Measurements from ENCODE around the gene SORCS2. TPM values are rescaled to one million over a fixed set of nuclear protein-coding genes. Genes with fewer than 3 reads are reported as not detected.
A peak's percentile ranks its signal among the peaks of the same experiment; 100 is the strongest.

Gene SORCS2
- total RNA-seq, 2 donors from 2014 or later, result not detected

DNA sequence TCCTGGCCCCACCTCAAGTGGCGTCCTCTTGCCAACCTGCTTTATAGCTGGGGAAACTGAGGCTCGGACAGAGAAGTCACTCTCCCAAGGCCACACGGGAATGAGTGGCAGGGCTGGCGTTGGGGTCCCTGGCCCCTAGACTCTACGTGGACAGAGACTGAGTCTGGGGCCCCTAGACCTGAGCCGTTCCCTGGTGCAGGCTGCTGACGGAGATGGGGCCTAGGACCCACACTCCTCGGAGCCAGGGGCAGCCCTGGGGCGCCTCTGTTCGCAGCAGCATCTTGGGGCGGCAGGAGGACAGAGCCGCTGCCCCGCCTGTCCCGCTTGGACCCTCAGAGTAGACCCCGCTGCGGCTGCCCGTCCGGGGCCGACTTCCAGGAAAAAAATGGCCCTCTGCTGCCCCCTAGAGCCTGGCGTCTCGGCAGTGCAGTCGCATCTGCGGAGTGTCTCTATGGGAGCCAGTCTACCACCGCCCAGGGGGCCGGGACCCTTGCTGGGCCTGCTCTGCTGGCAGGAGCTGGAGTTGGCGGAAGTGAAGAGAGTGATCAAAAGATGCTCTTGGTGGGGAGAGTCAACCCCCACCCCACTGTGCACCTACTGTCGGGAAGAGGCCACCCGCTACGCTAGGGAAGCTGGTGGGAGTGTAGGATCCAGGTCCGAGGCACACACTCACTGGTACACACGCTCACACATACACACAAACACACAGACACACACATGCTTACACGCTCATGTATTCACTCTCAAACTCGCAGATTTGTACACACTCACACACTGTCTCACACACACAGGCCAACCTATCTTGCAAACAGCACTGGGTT is 527.2 kb downstream of the SORCS2 start:
- Mint-ChIP-seq H3K27me3 (peaks cover 38% of the 10 kb centered on the region), H3K4me3 (no peak overlapping the region), H3K4me1 (peaks cover 2% of the 10 kb centered on the region), H3K27ac (no peak overlapping the region), H3K36me3 (ENCODE audit: low read depth) (peaks cover 3% of the 10 kb centered on the region)
- peak; percentile 69 for ATAC-seq
- peak; percentile 26 to 52 (median 40) for DNase-seq
- no peaks in the 10 kb centered on the region for H3K9me3 ChIP-seq (ENCODE audit: control insufficient read depth, low read length, poor library complexity, severe bottlenecking)

DNA sequence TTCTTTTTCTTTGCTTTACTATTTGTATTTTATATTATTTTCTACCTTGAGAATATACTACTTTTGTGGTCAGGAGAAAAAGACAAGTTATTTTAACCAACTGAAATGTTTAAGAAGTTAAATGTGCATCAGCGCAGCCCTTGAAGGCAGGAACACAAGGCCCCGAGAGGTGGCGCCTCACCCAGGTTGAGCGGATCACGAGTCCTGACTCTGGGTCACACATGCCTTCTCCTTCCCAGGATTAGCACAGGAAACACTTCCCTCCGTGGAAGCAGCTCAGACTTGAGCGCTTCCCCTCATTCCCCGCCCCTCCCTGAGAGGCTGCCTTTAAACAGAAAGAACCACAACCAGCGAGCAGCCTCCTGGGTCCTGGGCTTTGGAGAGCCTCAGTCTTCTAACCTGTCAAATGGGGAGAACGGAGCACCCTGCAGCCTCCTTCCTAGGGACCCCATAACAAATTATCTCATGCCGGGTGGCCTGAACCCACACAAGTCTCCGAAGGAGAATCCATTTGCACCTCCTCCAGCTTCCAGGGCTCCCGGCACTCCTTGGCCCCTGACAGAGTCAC is 529.7 kb downstream of the SORCS2 start:
- H3K9me3 ChIP-seq (ENCODE audit: control insufficient read depth, low read length, poor library complexity, severe bottlenecking), result no peaks in the 10 kb centered on the region
- Mint-ChIP-seq H3K27me3 (peaks cover 37% of the 10 kb centered on the region), H3K4me1 (peaks cover 2% of the 10 kb centered on the region), H3K36me3 (ENCODE audit: low read depth) (no peaks in the 10 kb centered on the region), H3K27ac (no peak overlapping the region), H3K4me3 (no peak overlapping the region)
- DNase-seq (no peak), ATAC-seq (no peak)

DNA sequence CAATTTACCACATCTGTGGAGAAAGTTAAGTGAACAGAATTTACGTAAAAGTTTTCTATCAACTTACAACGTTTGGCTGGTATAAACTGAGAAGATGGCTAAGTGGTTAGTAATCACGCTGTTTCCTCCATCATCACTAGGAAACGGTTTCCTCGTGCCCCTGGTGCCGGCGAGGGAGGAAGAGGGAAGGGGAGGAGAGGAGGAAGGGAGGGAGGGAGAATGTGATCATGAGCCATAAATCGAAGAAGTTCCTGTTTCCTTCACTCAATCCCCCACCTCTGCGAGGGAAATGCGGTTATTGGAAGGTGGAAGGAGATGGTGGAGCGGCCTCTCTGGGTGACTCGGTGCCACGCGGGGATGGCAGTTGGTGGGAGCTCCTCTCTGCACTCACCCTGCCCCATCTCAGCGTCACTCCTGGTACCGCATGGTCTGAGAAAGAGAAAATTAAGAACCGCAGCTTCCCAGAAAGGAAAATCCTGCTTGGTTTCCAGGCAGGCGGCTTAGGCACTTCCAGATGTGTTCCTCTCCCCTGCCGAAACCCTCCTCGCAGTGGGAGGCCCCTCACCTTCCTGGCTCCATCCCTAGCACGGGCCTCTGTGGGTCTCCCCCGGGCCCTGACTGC is 530.5 kb downstream of the SORCS2 start:
- no peak overlapping the region for H3K27ac Mint-ChIP-seq
- no peak overlapping the region for H3K4me3 Mint-ChIP-seq
- ATAC-seq, result no peak
- peaks cover 2% of the 10 kb centered on the region for H3K4me1 Mint-ChIP-seq
- peaks cover 29% of the 10 kb centered on the region for H3K27me3 Mint-ChIP-seq
- H3K36me3 Mint-ChIP-seq (ENCODE audit: low read depth), result no peaks in the 10 kb centered on the region
- no peaks in the 10 kb centered on the region for H3K9me3 ChIP-seq (ENCODE audit: control insufficient read depth, low read length, poor library complexity, severe bottlenecking)
- DNase-seq, result no peak

DNA sequence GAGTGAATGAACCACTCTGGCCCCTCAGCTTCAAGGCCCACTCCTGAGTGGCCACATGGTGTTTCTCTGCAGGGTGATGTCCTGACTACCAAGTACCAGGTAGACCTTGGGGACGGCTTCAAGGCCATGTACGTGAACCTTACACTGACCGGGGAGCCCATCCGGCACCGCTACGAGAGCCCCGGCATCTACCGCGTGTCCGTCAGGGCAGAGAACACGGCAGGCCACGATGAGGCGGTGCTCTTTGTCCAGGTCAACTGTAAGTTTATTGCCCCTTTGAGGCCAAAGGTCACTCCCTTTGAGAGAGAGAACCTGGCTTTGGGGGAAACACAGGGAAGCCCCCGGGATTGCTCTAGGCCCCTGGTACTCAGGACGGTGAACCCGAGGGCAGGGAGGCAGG is 531.3 kb downstream of the SORCS2 start:
- peaks cover 30% of the 10 kb centered on the region for H3K27me3 Mint-ChIP-seq
- ATAC-seq, result no peak
- H3K27ac Mint-ChIP-seq, result no peak overlapping the region
- no peaks in the 10 kb centered on the region for H3K36me3 Mint-ChIP-seq (ENCODE audit: low read depth)
- no peaks in the 10 kb centered on the region for H3K9me3 ChIP-seq (ENCODE audit: control insufficient read depth, low read length, poor library complexity, severe bottlenecking)
- H3K4me3 Mint-ChIP-seq, result no peak overlapping the region
- DNase-seq, result no peak
- peaks cover 2% of the 10 kb centered on the region for H3K4me1 Mint-ChIP-seq

DNA sequence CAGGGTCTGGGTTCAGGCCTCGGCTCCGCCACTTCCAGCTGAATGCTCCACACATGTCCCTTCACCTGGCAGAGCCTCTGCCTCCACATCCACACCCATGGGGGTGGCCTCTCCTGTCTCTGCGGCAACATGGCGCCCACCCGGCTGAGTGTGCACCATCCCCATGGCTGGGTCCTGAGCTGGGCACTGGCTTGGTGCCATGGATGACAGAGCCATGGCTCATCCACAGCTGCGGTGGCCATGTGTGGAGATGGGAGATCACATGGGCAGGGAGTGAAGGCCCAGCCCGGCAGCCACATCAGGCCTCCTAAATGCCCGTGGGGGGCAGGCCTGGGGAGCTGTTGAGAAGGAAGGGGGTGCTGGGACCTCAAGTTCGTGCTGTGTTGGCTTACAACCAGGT is 533.6 kb downstream of the SORCS2 start:
- H3K36me3 Mint-ChIP-seq (ENCODE audit: low read depth), result no peaks in the 10 kb centered on the region
- H3K4me1 Mint-ChIP-seq, result peaks cover 2% of the 10 kb centered on the region
- H3K4me3 Mint-ChIP-seq, result peak overlapping the region; percentile 25
- no peak overlapping the region for H3K27ac Mint-ChIP-seq
- ATAC-seq (no peak), DNase-seq (no peak)
- peaks cover 13% of the 10 kb centered on the region for H3K27me3 Mint-ChIP-seq
- H3K9me3 ChIP-seq (ENCODE audit: control insufficient read depth, low read length, poor library complexity, severe bottlenecking), result no peaks in the 10 kb centered on the region

DNA sequence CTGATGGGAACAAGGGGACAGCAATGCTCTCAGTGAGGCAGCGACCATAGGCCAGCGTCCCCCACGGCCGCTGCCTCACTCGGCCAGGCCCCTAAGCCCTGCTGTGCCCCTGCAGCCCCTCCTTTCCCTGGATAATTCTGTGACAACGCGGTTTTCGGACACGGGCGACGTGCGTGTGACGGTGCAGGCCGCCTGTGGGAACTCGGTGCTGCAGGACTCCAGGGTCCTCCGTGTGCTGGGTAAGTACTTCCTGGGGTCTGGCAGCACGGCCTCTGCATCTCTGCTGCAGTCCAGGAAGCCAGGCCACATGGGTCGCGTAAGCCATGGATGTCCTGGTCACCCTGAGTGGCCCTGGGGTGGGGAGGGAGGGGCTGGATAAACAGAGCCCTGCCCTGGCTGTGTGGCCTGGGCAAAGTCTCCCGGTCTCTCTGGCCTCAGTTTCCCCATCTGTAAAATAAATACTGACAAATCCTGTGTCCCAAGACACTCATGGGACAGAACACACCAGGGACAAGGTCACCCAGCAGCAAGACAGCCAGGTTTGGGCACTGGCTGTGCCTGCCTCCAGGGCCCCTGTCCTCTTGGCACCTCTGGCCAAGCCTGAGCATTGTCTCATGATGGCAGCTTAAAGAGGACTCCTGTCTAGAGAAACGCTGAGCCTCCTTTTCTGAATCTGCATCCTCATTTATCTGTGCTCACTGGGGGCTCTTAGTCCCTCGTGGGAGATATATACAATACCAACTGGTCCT is 534.5 kb downstream of the SORCS2 start:
- H3K36me3 Mint-ChIP-seq (ENCODE audit: low read depth), result no peaks in the 10 kb centered on the region
- no peaks in the 10 kb centered on the region for H3K9me3 ChIP-seq (ENCODE audit: control insufficient read depth, low read length, poor library complexity, severe bottlenecking)
- peaks cover 13% of the 10 kb centered on the region for H3K27me3 Mint-ChIP-seq
- ATAC-seq, result no peak
- no peak for DNase-seq
- peaks cover 2% of the 10 kb centered on the region for H3K4me1 Mint-ChIP-seq
- no peak overlapping the region for H3K27ac Mint-ChIP-seq
- H3K4me3 Mint-ChIP-seq, result no peak overlapping the region

DNA sequence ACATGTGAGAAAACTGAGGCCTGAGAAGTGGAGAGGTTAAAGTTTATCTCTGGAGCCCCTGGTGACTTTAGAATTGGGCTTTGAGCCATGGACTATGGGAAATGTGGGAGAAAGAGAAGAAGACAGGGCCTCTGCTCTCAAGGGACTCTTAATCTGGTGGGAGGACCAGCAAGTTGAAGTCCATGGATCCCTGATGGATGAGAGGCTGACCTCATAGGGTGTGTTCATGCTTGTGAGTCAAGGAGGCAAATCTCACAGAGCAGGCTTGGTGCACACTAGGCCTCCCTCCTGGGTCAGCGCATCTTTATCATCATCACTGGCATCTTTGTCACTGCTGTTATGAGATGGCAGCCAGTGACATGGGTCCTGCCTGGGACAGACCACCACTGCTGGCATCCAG is 535.4 kb downstream of the SORCS2 start:
- peaks cover 4% of the 10 kb centered on the region for H3K4me1 Mint-ChIP-seq
- H3K9me3 ChIP-seq (ENCODE audit: control insufficient read depth, low read length, poor library complexity, severe bottlenecking), result no peaks in the 10 kb centered on the region
- H3K27ac Mint-ChIP-seq, result no peak overlapping the region
- H3K36me3 Mint-ChIP-seq (ENCODE audit: low read depth), result no peaks in the 10 kb centered on the region
- no peak for DNase-seq
- no peak overlapping the region for H3K4me3 Mint-ChIP-seq
- no peak for ATAC-seq
- peaks cover 4% of the 10 kb centered on the region for H3K27me3 Mint-ChIP-seq

DNA sequence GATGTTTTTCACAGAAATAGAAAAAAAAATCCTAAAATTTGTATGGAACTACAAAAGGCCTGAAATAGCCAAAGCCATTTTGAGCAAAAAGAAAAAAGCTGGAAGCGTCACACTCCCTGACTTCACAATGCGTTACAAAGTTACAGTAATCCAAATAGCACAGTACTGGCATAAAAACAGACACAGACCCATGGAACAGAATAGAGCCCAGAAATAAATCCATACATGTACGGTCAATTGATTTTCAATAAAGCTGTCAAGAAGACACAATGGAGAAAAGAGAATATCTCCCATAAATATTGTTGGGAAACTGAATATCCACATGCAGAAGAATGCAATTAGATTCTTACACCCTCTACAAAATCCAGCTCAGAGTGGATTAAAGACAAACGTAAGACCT is 539.1 kb downstream of the SORCS2 start:
- no peak overlapping the region for H3K4me3 Mint-ChIP-seq
- H3K4me1 Mint-ChIP-seq, result peaks cover 4% of the 10 kb centered on the region
- no peak for DNase-seq
- H3K27me3 Mint-ChIP-seq, result peaks cover 4% of the 10 kb centered on the region
- H3K27ac Mint-ChIP-seq, result no peak overlapping the region
- ATAC-seq, result no peak
- no peaks in the 10 kb centered on the region for H3K9me3 ChIP-seq (ENCODE audit: control insufficient read depth, low read length, poor library complexity, severe bottlenecking)
- no peaks in the 10 kb centered on the region for H3K36me3 Mint-ChIP-seq (ENCODE audit: low read depth)

DNA sequence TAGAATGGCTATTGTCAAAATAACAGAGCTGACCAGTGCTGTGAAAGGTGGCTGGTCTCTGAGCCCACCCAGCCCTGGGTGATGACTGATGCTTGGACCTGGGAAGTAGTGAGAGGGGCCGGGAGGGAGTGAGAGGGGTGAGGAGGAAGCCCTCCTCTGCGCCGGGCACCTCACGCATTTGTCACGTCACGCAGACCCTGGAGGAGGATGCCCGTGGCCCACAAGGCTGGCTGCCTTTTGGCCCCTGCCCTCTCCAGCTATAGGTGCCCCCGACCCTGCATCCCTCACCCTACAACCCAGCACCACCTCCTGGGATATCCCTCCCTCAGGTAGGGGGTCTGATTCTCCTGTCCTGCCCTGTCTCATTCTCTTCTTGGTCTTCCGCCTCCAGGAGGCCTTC is 539.9 kb downstream of the SORCS2 start:
- no peak overlapping the region for H3K4me3 Mint-ChIP-seq
- H3K27me3 Mint-ChIP-seq, result peaks cover 4% of the 10 kb centered on the region
- H3K27ac Mint-ChIP-seq, result no peak overlapping the region
- H3K4me1 Mint-ChIP-seq, result peaks cover 4% of the 10 kb centered on the region
- no peak for ATAC-seq
- no peaks in the 10 kb centered on the region for H3K9me3 ChIP-seq (ENCODE audit: control insufficient read depth, low read length, poor library complexity, severe bottlenecking)
- no peaks in the 10 kb centered on the region for H3K36me3 Mint-ChIP-seq (ENCODE audit: low read depth)
- no peak for DNase-seq

DNA sequence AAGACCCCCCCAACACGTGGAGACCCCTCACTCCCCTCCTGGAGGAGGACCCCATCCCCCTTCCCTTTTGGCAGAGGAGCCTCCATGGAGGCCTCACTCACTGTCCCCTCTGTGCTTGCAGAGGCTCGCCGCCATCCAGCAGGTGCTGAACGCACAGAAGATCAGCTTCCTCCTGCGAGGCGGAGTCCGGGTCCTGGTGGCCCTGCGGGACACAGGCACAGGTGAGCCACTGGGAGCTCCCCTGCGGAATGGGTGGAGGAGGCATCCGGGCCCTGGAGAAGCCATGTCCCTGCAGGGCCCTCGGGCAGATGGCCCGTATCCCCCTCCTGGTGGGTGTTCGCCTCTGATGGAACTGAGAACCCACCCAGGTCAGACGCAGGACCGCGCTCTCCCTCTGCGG is 540.9 kb downstream of the SORCS2 start:
- ATAC-seq (no peak), DNase-seq (no peak)
- H3K27ac Mint-ChIP-seq, result no peak overlapping the region
- peaks cover 4% of the 10 kb centered on the region for H3K4me1 Mint-ChIP-seq
- H3K9me3 ChIP-seq (ENCODE audit: control insufficient read depth, low read length, poor library complexity, severe bottlenecking), result no peaks in the 10 kb centered on the region
- H3K4me3 Mint-ChIP-seq, result no peak overlapping the region
- peaks cover 3% of the 10 kb centered on the region for H3K27me3 Mint-ChIP-seq
- H3K36me3 Mint-ChIP-seq (ENCODE audit: low read depth), result no peaks in the 10 kb centered on the region

DNA sequence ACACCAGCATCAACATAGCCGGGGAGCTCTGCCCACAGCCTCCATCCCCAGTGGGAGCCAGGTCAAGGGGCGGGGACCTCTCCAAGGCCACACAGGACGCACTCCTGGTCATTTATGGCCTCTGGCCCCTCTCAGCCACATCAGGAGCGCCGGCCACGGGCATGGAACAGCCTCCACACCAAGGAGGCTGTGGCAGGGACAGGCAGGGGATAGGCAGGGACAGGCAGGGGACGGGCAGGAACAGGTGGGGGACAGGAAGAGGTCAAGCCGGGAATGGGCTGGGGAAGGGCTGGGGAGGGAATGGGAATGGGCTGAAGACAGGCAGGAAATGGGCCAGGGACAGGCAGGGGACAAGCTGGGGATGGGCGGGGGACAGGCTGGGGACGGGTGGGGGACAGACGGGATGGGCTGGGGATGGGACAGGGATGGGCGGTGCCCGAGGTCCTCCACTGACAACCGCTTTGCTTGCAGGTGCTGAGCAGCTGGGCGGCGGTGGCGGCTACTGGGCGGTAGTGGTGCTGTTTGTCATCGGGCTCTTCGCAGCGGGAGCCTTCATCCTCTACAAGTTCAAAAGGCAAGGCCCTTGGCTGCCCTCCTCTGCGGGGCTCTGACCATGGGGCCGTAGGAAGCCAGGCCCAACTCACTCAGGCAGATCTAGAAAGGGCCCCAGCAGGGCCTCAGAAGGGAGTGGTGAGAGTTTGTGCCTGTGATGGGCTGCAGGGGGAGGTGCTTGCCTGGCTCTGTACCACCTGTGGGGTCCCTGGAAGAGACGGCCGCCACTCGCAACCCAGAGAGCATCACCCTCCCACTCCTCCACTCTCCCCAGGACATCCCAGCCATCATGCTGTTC is 541.7 kb downstream of the SORCS2 start:
- DNase-seq (no peak), ATAC-seq (no peak)
- no peaks in the 10 kb centered on the region for H3K27me3 Mint-ChIP-seq
- peaks cover 4% of the 10 kb centered on the region for H3K4me1 Mint-ChIP-seq
- no peak overlapping the region for H3K27ac Mint-ChIP-seq
- no peaks in the 10 kb centered on the region for H3K9me3 ChIP-seq (ENCODE audit: control insufficient read depth, low read length, poor library complexity, severe bottlenecking)
- H3K36me3 Mint-ChIP-seq (ENCODE audit: low read depth), result no peaks in the 10 kb centered on the region
- no peak overlapping the region for H3K4me3 Mint-ChIP-seq

DNA sequence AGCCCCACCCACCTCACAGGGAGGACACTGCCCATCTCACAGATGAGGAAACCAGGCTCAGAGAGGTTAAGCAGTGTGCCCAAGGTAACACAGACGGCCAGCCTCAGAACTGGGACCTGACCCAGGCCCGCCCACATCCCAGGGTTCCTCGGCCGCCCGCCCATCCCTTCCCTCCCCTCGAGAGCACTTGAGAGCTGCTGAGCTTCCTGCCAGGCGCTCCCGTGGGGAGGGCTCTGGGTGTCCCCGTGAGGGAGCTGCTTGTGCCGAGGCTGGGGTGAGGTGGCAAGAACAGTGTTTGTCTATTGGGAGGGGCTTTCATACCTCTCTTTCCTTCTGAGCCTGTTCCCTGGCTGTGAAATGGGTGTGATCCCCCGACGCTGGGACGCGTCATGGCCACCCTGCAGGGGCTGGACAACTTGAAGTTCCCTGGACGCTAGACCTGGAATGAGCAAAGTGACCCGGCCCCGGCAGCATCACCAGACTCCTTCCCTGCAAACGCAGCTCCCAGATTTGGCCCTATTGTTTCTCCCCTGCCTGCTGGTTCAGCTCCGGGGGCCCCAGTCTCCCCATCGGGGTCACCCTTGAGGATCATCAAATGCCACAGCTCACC is 542.4 kb downstream of the SORCS2 start:
- no peaks in the 10 kb centered on the region for H3K27me3 Mint-ChIP-seq
- no peak overlapping the region for H3K27ac Mint-ChIP-seq
- ATAC-seq (no peak), DNase-seq (no peak)
- H3K36me3 Mint-ChIP-seq (ENCODE audit: low read depth), result no peaks in the 10 kb centered on the region
- H3K9me3 ChIP-seq (ENCODE audit: control insufficient read depth, low read length, poor library complexity, severe bottlenecking), result no peaks in the 10 kb centered on the region
- H3K4me1 Mint-ChIP-seq, result peaks cover 4% of the 10 kb centered on the region
- H3K4me3 Mint-ChIP-seq, result no peak overlapping the region

Data from T-helper 17 cell (primary cell).